Effector CD4-positive, alpha-beta T cell (primary cell): ENCODE results near the gene EVX2.

Experiments used
- DNase-seq: peaks from one replicate; pipeline ENCODE4 v3.0.0-alpha.2; 2020

Gene EVX2

DNA sequence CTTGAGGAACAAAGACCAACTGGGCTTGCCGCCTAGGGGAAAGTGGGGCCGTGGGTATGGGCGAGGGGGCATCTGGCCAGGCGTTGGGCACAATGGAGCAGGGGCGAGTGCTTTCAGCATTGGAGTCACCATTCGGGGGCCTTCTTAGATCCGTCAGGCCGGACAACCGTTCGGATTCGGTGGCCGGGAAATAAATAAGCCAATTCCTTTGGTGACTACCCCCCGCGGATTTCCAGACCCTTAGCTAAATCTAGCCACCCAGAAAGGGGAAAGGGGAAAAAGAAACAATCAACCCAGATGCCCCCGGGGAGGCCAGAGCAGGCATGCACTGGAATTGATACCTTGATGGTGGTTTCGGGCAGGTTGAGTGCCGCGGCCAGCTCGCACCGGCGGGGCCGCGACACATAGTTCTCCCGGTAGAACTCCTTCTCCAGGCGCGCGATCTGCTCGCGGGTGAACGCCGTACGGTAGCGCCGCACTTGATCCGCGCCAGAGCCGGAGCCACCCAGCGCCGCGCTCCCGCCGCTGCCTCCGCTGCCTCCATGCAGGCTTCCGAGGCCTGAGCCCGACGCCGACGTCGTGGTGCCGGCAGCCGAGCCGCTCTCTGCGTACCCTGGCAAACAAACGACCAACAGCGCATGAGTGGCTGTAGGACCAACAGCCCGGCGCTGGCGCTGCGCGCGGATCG is 1.8 kb downstream of the EVX2 start:
- DNase-seq = no peak

DNA sequence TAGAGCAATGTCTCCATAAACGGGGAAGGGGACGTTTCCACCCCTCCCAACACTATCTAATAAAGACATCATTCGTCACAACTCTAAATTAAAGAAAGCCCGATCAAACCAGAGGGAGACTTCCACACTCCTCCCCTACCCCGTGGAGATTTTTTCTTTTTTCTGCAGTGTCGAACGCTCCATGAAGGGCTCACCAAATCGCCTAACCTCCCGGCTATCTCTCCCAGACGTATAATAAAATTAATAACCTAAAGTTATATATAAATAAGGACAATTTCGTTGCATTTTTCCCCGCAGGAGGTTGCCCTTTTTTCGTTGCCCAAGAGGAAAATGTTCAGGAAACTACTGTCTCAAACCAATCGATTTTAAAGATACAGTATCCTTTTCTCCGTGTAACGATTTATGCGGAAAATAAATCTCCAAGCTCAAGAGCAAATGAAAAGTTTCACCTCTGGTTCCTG is 2.4 kb downstream of the EVX2 start:
- no peak for DNase-seq

GRCh38 chr2:176080540-176081375 is 3.0 kb downstream of the EVX2 start:
- DNase-seq = no peak

DNA sequence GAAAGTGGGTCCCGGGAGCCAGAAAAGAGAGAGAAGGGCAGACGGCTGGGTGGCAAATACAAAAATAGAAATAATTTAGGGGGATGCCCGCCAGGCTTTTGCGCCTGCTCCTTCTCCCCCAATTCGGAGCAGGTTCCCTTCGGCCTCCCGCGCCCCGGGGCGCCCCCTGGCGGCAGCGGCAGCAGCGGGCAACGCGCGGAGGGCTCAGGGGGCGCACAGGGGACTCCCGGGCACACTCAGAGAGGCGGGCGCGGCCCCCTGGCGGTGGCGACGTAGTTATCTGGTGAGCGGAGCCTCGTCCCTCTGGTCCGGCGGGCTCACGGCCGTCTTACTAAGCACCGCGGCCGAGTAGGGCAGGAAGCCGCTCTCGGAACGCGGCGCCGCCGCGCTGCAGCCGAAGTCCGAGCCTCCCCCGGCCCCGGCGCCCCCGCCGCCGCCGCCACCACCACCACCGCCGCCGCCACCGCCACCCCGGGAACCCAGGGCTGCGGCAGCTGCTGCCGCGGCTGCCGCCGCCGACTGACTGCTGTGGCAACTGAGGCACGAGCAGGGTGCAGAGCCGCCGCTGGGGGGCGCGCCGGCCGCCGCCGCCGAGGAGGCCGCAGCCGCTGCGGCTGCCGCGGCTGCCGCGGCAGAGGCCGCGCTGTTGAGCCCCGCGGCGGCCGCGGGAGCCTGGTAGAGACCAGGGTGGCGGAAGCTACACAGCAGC is 3.8 kb downstream of the EVX2 start:
- DNase-seq = no peak

- DNase-seq = no peak
Measured at GRCh38 chr2:176079285-176079830, 4.4 kb downstream of the EVX2 start.

DNA sequence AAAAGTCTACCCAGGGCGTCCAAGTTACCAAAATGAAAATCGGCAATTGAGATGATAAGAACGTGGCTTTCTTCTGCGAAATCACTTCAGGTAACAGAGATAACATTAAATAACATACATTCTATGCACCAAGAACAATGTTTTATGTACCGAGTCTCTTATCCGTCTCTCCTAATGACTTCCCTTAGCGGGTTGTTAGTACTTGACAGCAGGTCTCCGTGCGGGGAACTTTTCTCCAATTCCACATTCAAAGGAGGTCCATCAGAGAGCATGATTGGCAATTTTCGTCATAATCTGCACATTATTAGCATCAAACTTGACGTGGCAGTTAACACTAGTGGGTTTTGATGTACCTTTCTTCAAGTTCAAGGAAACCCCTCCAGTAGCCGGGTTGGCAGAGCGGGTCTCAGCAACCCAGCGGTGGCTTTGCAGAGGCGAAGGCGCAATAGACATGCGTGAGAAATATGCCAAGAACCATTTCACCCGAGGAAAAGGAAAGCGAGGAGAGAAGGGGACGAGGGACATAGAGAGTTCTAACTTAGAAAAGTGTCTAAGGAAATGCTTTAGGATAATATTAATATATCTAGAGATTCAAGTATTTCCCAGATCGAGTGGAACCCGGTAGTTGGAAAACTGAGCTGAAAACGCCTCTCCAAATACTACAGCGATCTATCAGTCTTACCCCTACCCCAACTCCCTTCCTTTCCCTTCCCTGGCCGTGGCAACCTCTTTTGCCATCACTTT is 5.0 kb downstream of the EVX2 start:
- DNase-seq = no peak

DNA sequence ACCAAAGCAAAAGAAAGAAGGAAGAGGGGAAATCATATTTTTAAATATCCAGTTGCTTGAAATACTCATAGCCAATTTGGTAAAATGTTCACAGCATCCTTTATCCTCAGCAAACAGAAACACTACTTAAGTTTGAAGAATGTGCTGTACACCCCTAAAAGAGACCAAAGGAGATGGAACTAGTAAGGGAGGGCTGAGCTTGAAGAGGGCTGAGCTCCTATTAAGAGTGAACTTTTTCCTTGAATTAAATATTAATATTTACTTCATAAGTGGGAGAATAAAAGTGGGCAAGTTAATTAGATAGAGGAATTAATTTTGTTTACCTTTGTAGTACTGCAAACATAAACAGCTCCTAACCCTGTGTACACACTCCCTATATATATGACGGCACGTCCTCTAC is 7.0 kb downstream of the EVX2 start:
- no peak for DNase-seq

- DNase-seq = no peak
Measured at GRCh38 chr2:176076063-176076462, 7.7 kb downstream of the EVX2 start.

GRCh38 chr2:176075481-176075880 is 8.3 kb downstream of the EVX2 start:
- DNase-seq = no peak

GRCh38 chr2:176074919-176075425 is 8.8 kb downstream of the EVX2 start:
- no peak for DNase-seq

GRCh38 chr2:176072951-176073904 is 10.5 kb downstream of the EVX2 start:
- no peak for DNase-seq

DNA sequence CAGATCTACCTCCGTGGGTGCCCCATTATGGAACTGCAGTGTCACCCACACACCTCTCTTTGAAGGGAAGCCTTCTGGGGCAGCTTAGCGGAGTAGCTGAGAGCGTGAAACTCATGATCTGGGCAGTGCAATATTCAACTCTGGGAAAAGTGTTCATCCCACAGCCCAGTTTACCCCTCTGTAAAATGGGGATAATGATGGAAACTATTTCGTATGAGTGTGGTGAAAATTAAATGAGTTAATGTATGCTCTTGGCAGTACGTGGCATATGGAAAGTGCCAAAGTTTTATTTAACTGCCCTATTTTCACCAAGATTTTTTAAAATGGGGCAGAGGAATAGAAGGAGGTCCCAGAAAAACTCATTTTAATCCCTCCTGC is 11.5 kb downstream of the EVX2 start:
- DNase-seq = no peak

- no peak for DNase-seq
Measured at GRCh38 chr2:176071330-176072291, 12.2 kb downstream of the EVX2 start.

DNA sequence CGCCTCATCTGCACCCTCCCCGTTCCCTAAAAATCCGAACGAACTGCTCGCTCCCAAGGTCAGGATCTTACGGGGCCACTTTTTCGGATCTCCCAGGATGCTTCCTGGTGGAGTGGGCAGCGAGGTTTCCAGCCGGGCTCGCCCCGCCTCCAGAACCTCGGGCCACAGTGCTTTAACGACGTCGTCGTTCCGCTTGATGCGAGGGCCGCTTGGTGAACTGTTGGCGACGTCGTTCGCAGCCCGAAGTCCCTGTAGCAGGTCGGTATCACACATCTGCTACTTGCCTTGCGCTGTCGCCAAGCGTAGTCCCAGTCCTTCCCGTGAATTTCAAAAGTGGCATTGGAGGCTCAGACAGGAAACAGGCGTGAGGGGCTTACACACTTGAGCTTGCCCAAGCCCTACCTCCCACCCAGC is 15.3 kb downstream of the EVX2 start:
- DNase-seq = no peak

- no peak for DNase-seq
Measured at GRCh38 chr2:176067589-176068418, 16.0 kb downstream of the EVX2 start.

DNA sequence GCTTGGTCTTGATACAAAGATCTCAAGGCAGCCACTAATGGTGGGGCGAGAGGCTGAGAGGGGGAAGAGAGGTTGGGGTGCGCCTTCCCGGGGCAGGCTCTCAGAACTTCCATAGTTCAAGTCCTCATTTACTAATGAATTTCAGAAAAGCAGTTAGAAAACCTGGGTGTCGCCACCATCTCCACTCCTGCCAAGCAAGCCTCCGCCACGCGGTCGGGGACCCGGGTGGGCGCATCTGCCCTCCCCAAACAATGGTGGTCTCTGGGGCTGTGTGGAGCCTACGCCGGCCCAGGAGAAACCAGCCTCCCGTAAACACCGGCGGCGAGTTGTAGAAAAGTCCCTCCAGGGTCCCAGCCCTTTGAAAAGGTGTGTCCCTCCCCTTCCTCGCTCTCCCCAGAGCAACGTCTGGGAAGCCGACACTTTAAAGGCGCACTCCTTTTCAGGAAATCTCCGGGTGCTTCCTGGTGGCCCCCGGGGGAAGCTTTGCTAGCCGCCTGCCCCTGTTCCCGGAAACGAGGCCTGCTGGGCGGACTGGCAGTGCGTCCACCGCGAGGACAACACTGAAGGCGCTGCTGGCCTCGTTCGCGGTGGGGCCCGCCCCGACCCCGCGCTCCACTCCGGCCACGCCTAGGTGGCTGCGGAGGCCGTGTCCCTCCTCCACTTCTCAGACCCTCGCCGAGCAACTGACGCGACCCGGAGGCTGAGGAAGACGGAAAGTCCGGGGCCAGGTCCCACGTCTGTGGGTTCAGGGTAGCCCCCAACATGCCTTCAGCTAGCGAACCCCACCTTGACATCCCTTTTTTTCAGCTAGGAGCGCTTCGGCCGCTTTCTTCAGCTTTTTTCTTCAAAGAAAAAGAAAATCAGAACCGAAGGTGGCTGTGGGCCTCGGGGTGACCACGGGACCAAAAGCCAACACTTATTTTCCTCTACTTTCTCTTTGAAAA is 16.8 kb downstream of the EVX2 start:
- no peak for DNase-seq

- DNase-seq = no peak
Measured at GRCh38 chr2:176063958-176064357, 19.8 kb downstream of the EVX2 start.

- no peak for DNase-seq
Measured at GRCh38 chr2:176056406-176056805, 27.4 kb downstream of the EVX2 start.
